Activated naive CD4-positive, alpha-beta T cell treated with anti-CD3 and anti-CD28 coated beads for 36 hours (primary cell): ENCODE results near the gene AFG1L. TPM values are rescaled to one million over a fixed set of nuclear protein-coding genes. Genes with fewer than 3 reads are reported as not detected.
"Not testable (repeated sequence)": the region's sequence is repeated elsewhere in the genome, so short reads cannot be mapped to it uniquely, and the experiment has no call there.

Source experiments
- CTCF ChIA-PET: fragments of 350-600 bp; sonication (Branson Sonifier 250); formaldehyde crosslinking; loops from one replicate; lab custom pipeline; 2021; ENCODE audit warnings: antibody characterized with exemption; lab: Charles Lee
- DNase-seq: peaks from one replicate; pipeline ENCODE4 v3.0.0-alpha.2; 2020
- H3K27ac Mint-ChIP-seq: one replicate; pipeline ENCODE4 v1.8.0; 2021; ENCODE audit warnings: mild to moderate bottlenecking, mixed read lengths
- H3K27me3 Mint-ChIP-seq: one replicate; pipeline ENCODE4 v1.8.0; 2021; ENCODE audit warnings: low read depth, mixed read lengths
- H3K36me3 Mint-ChIP-seq: one replicate; pipeline ENCODE4 v1.8.0; 2021; ENCODE audit warnings: low read depth, mixed read lengths
- H3K4me1 Mint-ChIP-seq: one replicate; pipeline ENCODE4 v1.8.0; 2021; ENCODE audit warnings: low read depth, mixed read lengths
- H3K4me3 Mint-ChIP-seq: one replicate; pipeline ENCODE4 v1.8.0; 2021; ENCODE audit warnings: mild to moderate bottlenecking, moderate library complexity, mixed read lengths
- H3K9me3 Mint-ChIP-seq: one replicate; pipeline ENCODE4 v1.8.0; 2021; ENCODE audit warnings: mixed read lengths
- intact Hi-C: fragments of 100-400 bp; cut with micrococcal nuclease; formaldehyde crosslinking; loops from one replicate; pipeline ENCODE4 v1.15.1; 2023
- total RNA-seq, 2 experiments: library from RNA; stranded (reverse); gene quantifications; one replicate each; pipeline ENCODE4 v1.2.3, GENCODE V29; 2021

AFG1L gene
- total RNA-seq, 2 experiments from 2014 or later, result 5.4 to 5.9 TPM

DNA sequence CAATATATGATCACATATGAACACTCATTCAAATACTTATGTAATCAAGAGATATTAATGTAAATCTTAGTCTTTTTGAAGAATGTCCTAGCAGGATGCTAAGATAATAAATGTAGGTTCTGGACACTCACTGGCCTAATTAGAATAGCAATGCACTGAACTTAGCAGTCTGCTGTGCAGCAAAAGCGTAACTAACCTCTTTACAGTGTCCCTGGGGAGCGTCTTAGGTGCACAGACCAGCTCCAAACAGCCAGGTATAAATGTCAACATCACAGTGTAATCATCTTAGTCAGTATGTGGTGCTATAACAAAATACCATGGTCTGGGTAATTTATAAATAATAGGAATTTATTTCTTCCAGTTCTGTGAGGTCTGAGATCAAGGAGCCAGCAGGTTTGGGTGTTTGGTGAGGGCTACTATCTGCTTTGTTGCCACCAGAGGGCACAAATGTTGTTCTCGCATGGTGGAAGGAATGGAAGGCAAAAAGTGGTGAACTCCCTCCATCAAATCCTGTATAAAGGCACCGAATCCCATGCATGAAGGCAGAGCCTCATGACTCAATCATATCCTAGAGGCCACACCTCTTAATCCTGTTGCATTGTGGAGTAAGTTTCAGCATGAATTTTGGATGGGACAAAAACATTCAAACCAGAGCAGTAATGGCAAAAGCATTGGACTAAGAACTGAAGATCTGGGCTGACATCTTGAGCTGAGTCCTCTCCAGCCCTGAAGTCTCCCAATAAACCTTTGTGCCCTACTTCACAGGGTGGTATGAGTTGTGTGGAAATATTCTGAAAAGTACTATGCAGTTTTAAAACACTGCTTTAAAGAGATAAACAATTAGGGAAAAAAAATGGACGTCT, 224.1 kb downstream of the AFG1L start:
- H3K9me3 Mint-ChIP-seq, result no peaks in the 10 kb centered on the region
- DNase-seq, result peak; percentile 20
- CTCF ChIA-PET, result interaction anchor here (0.6 to 1.3 kb wide), 3 partner anchors 10 to 41 kb away, joined by 3 to 4 read pairs (median 3); no protein-coding TSS in a partner anchor
- peaks cover 4% of the 10 kb centered on the region for H3K36me3 Mint-ChIP-seq
- H3K4me3 Mint-ChIP-seq, result no peak overlapping the region
- H3K4me1 Mint-ChIP-seq, result no peaks in the 10 kb centered on the region
- no peaks in the 10 kb centered on the region for H3K27me3 Mint-ChIP-seq
- intact Hi-C loops, result no loop called here
- H3K27ac Mint-ChIP-seq, result no peak overlapping the region

DNA sequence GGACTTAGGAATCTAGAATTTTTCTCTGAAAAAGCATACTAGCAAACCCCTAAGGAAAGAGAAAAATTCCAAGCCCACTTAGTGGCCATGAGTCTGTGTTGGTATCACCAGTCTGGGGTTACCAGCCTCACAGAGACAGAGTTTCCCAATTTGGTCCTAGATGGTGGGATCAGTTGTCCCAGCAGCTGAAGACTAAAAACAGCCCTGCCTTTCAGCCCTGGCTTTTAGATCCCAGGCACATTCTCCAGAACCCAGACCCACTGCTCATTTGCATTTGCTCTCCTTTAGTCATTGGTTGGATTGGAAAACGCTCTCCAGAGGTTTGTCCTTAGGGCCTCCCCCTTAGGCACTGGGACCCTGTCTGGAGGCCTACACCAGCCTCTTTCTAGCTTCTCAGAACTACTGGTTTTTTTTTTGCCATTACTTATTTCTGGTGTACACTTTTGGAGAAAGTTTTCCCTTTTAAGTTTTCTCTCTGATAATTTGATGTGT, 226.8 kb downstream of the AFG1L start:
- DNase-seq, result no peak
- H3K36me3 Mint-ChIP-seq, result peaks cover 3% of the 10 kb centered on the region
- CTCF ChIA-PET, result interaction anchor here (0.5 to 1.1 kb wide), 3 partner anchors 29 to 393 kb away, joined by 3 to 5 read pairs (median 4); no protein-coding TSS in a partner anchor
- H3K9me3 Mint-ChIP-seq, result no peaks in the 10 kb centered on the region
- H3K27me3 Mint-ChIP-seq, result no peaks in the 10 kb centered on the region
- intact Hi-C loops, result loop anchor here (10.0 kb wide), 2 partner anchors 257 to 347 kb away; partner anchors contain the start of gene SNX3
- H3K4me3 Mint-ChIP-seq, result no peak overlapping the region
- no peaks in the 10 kb centered on the region for H3K4me1 Mint-ChIP-seq
- no peak overlapping the region for H3K27ac Mint-ChIP-seq

DNA sequence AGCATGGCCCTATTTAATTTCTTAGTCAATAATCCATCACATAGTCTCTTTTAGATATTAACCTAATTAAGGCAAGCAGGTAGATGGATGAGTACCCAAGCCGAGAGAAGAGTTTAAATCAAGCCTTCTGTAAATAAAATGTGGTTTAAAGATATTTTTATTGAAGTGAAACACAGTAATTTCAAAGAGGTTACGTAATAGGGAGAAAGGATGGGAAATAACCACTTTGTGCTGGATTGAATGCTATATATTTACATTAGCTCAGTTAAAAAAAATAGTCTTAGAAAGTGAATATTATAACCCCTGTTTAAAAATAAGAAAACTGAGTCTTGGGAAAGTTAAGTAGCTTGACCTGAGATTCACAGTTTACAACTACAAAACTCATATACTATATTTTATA, 228.8 kb downstream of the AFG1L start:
- CTCF ChIA-PET, result interaction anchor here (0.6 to 2.9 kb wide), 4 partner anchors 12 to 413 kb away, joined by 3 to 14 read pairs (median 4); no protein-coding TSS in a partner anchor
- no peak for DNase-seq
- H3K4me3 Mint-ChIP-seq, result no peak overlapping the region
- no peaks in the 10 kb centered on the region for H3K27me3 Mint-ChIP-seq
- H3K27ac Mint-ChIP-seq, result no peak overlapping the region
- H3K36me3 Mint-ChIP-seq, result peaks cover 3% of the 10 kb centered on the region
- H3K9me3 Mint-ChIP-seq, result no peaks in the 10 kb centered on the region
- intact Hi-C loops, result loop anchor here (10.0 kb wide), 2 partner anchors 259 to 349 kb away; partner anchors contain the start of gene SNX3
- no peaks in the 10 kb centered on the region for H3K4me1 Mint-ChIP-seq

DNA sequence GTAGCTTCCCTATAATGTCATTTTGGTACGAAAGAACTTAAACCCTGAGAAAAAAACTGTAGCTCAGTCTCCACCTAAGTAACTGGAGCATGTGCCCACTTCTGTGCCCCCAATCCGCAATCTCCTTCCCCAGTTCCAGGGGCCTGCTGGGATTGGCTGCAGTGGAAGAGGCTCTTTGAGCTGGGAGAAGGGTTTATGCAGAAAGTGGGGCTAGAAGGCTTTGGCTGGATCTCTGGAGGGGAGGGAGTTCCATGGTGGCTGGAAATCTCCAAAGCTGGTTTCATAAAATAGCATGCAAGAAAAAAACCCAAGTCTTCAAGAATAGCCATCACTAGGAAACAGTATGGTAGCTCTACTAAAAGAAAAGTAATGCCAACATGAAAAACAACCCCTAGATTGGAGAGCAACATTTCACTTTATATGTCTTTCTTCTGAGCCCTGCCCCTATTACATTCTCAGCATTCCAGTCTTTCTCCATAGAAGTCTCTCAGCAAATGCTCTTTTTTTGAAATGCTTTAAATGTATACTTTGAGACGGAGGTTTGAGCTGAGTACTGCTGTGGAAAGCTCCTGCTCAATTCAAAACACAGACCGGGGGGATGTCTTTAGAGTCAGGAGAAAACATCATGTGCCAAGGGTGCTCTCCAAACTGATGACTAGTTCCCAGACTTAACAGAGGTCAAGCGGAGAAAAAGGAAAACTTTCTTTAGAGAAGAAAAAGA, 229.8 kb downstream of the AFG1L start:
- Mint-ChIP-seq H3K4me3 (no peak overlapping the region), H3K27ac (no peak overlapping the region), H3K27me3 (no peaks in the 10 kb centered on the region), H3K9me3 (no peaks in the 10 kb centered on the region), H3K36me3 (peaks cover 3% of the 10 kb centered on the region), H3K4me1 (no peaks in the 10 kb centered on the region)
- intact Hi-C loops, result loop anchor here (10.0 kb wide), 2 partner anchors 260 to 350 kb away; partner anchors contain the start of gene SNX3
- CTCF ChIA-PET, result interaction anchor here (0.6 to 2.9 kb wide), 7 partner anchors 11 to 549 kb away, joined by 3 to 14 read pairs (median 4); no protein-coding TSS in a partner anchor
- DNase-seq, result no peak

DNA sequence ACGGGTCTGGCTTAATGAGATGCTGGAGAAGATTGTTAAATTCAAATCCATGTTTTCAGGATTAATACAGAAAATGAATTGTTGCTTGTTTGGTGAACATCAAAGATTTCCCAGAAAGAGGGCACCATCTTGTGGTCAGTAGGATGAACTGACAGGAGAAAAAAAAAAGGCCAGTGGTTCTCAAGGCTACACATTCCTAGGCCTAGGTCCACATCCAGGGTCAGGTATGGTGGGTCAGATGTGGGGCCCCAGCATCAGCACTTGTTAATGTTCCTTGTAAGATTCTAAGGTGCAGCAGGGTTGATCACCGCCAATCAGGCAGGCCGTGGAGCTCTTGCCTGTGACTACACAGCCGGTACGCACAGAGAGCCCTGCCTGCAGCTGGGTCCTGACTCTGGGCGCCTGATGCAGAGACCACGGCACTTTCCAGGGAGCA, 231.9 kb downstream of the AFG1L start:
- intact Hi-C loops, result loop anchor here (1.0 to 10.0 kb wide), 4 partner anchors 262 to 550 kb away; partner anchors contain the start of gene SNX3
- H3K9me3 Mint-ChIP-seq, result no peaks in the 10 kb centered on the region
- CTCF ChIA-PET, result interaction anchor here (0.6 to 1.5 kb wide), 8 partner anchors 31 to 414 kb away, joined by 3 to 5 read pairs (median 3); no protein-coding TSS in a partner anchor
- DNase-seq, result no peak
- H3K4me1 Mint-ChIP-seq, result no peaks in the 10 kb centered on the region
- no peaks in the 10 kb centered on the region for H3K27me3 Mint-ChIP-seq
- H3K27ac Mint-ChIP-seq, result no peak overlapping the region
- H3K36me3 Mint-ChIP-seq, result peaks cover 2% of the 10 kb centered on the region
- no peak overlapping the region for H3K4me3 Mint-ChIP-seq

DNA sequence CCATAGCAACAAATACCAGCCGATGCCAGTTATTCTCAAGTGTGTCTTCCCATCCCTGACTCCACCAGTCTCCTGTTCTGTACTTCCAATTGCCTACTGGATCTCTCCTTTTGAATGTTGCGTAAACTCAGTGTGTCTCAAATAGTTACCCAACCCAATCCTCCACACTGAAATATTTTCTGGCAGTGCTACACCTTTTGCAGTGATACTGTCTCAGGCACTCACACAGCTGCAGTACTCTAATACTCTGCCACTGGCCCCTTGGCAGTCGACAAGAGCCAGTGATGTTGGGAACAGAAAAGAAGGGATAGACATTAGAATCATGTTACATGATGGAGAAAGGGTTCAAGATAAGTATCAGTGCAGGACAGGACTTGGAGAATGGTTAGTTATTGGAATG, 234.0 kb downstream of the AFG1L start:
- H3K27me3 Mint-ChIP-seq, result no peaks in the 10 kb centered on the region
- CTCF ChIA-PET, result interaction anchor here (0.9 to 1.6 kb wide), 5 partner anchors 9 to 549 kb away, joined by 3 to 7 read pairs (median 4); no protein-coding TSS in a partner anchor
- no peaks in the 10 kb centered on the region for H3K36me3 Mint-ChIP-seq
- H3K9me3 Mint-ChIP-seq, result no peaks in the 10 kb centered on the region
- H3K27ac Mint-ChIP-seq, result no peak overlapping the region
- no peaks in the 10 kb centered on the region for H3K4me1 Mint-ChIP-seq
- DNase-seq, result no peak
- intact Hi-C loops, result loop anchor here (10.0 kb wide), 2 partner anchors 264 to 354 kb away; partner anchors contain the start of gene SNX3
- H3K4me3 Mint-ChIP-seq, result no peak overlapping the region

DNA sequence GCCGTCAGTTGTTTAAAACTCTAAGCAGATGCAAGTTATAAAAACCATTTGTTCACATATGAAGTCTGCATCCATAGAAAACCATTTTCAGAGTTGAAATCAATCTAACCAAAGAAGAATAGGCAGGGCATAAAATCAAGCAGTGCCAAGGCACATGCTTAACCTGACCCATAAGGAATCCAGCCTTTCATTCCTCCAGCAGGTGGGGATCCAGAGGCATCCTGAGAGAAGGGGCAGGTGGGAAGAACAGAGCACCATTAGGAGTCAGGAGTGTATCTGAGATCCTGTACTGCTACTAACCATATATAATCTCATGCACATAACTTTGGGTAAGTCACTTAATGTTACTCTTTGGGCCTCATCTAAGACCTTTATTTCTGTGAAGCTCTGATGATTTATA, 236.5 kb downstream of the AFG1L start:
- no peaks in the 10 kb centered on the region for H3K9me3 Mint-ChIP-seq
- intact Hi-C loops, result no loop called here
- H3K4me3 Mint-ChIP-seq, result no peak overlapping the region
- no peaks in the 10 kb centered on the region for H3K27me3 Mint-ChIP-seq
- no peak overlapping the region for H3K27ac Mint-ChIP-seq
- CTCF ChIA-PET, result interaction anchor here (0.6 kb wide), 1 partner anchor 11 kb away, joined by 3 read pairs; no protein-coding TSS in a partner anchor
- no peaks in the 10 kb centered on the region for H3K36me3 Mint-ChIP-seq
- no peak for DNase-seq
- no peaks in the 10 kb centered on the region for H3K4me1 Mint-ChIP-seq

DNA sequence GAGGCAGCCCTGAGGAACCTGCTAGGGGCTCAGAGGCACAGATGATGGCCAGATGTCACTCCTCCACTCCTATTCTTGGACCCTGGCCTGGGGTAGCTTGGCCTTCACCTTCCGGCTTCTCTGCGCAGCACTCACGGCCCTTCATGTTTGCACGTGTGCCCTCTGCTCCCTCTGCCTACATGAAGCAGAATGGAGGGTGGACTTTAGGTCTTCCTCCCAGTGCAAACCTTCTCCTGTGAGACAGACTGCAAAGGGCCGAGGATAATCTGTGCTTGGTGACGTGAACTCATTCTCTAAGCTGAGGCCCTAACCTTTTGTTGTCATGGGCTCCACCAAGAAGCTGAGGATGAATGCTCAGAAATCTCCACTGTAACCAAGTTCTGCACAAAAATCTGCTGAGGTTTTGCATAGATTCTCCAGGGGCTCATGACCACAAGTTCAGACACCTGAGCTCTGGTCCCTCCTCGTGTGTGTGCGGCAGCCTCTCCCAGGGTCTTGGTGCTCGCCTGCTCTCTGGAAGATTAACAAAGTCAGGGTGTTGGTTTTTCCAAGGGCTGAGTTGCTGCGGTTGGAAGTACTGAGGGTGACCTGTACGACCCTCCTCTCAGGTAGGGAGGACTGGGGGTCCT, 240.4 kb downstream of the AFG1L start:
- intact Hi-C loops, result no loop called here
- peaks cover 2% of the 10 kb centered on the region for H3K27me3 Mint-ChIP-seq
- peaks cover 2% of the 10 kb centered on the region for H3K9me3 Mint-ChIP-seq
- no peaks in the 10 kb centered on the region for H3K4me1 Mint-ChIP-seq
- no peaks in the 10 kb centered on the region for H3K36me3 Mint-ChIP-seq
- H3K4me3 Mint-ChIP-seq, result no peak overlapping the region
- no peak for DNase-seq
- CTCF ChIA-PET, result interaction anchor here (0.9 kb wide), 1 partner anchor 11 kb away, joined by 3 read pairs; no protein-coding TSS in a partner anchor
- no peak overlapping the region for H3K27ac Mint-ChIP-seq

DNA sequence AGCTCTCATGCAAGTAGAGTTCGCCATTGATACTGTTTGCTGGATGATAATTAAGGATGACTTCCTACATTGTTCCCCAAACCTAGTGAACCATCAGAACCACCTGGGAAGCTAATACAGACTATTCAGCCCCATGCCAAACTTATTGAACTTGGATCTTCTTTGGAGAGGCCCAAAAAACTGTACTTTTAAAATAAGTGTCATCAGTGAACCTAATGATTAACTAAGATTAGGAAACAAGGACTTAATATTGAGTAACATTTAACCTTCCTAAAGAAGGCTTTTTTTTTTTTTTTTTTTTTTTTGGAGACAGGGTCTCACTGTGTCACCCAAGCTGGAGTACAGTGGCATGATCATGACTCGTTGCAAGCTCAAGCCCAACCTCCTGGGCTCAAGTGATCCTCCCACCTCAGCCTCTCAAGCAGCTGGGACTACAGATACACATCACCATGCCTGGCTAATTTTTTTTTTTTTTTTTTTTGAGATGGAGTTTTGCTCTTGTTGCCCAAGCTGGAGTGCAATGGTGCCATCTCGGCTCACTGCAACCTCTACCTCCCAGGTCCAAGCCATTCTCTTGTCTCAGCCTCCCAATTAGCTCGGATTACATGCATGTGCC, 241.2 kb downstream of the AFG1L start:
- DNase-seq, intact Hi-C loops, H3K4me3 Mint-ChIP-seq, H3K9me3 Mint-ChIP-seq, H3K4me1 Mint-ChIP-seq, H3K27ac Mint-ChIP-seq, H3K27me3 Mint-ChIP-seq, H3K36me3 Mint-ChIP-seq: not testable (repeated sequence)
- CTCF ChIA-PET, result interaction anchor here (0.6 to 0.9 kb wide), 2 partner anchors 12 to 295 kb away, joined by 3 to 4 read pairs; no protein-coding TSS in a partner anchor

DNA sequence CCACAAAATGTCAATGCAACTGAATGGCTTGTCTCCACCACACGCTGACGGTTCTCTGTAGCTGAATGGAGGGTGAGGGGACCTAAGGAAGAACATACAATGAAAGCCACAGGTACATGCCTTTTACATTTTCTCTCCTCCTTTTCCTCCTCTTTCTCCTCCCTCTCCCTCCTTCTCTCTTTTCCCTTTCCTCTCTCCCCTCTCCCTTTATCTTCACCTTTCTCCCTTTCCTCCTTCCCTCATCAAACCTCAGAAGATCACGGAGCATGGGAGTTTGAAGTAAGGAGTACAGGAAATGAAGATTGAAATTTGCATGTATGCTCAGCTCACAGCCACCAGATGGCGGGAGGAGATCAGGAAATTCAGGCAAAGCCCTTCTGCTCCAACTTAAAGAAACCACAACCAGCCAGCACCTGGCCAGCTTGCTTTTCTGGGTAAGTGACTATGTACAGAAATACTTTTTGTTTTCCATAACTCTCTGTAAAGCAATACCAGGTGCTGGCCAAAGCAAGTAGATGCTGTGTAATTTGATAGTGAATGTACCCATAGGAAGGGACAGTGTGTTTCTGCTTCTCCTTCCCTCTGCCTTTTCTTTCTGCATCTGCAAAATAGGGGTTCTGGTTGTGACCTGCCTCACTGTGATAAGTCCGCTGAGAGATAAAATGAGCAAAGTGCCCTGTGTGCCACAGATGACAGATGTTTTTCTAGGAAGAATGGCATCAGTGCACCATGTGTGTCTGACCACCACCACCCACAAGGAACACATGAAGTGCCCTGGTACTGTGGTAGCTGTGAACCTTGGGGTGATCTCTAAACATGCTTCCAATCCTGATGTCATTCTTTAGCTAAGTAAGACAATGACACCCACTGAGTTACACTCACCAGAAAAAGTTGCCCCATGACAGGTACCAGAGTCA, 247.2 kb downstream of the AFG1L start:
- H3K4me1 Mint-ChIP-seq, result peaks cover 7% of the 10 kb centered on the region
- DNase-seq, result peak; percentile 83
- CTCF ChIA-PET, result interaction anchor here (0.5 to 2.9 kb wide), 41 partner anchors 9 to 582 kb away, joined by 3 to 34 read pairs (median 4); partner anchors contain the start of gene ARMC2
- intact Hi-C loops, result loop anchor here (1.0 to 5.0 kb wide), 5 partner anchors 240 to 840 kb away; partner anchors contain the start of gene CD164
- H3K36me3 Mint-ChIP-seq, result no peaks in the 10 kb centered on the region
- H3K27me3 Mint-ChIP-seq, result peaks cover 8% of the 10 kb centered on the region
- no peak overlapping the region for H3K27ac Mint-ChIP-seq
- peak overlapping the region; percentile 34 for H3K4me3 Mint-ChIP-seq
- peaks cover 2% of the 10 kb centered on the region for H3K9me3 Mint-ChIP-seq
